Activated CD4-positive, alpha-beta T cell treated with anti-CD3 and anti-CD28 coated beads, Interleukin-2, Interleukin-6, amounts not matched to agents 100 ng/mL and 50 ng/mL, durations not matched to agents 16 hours and 8 hours (primary cell): ENCODE results near the gene LRTM2.

Experiments
- DNase-seq: peaks from one replicate; pipeline ENCODE4 v3.0.0-alpha.2; 2020

Gene LRTM2

DNA sequence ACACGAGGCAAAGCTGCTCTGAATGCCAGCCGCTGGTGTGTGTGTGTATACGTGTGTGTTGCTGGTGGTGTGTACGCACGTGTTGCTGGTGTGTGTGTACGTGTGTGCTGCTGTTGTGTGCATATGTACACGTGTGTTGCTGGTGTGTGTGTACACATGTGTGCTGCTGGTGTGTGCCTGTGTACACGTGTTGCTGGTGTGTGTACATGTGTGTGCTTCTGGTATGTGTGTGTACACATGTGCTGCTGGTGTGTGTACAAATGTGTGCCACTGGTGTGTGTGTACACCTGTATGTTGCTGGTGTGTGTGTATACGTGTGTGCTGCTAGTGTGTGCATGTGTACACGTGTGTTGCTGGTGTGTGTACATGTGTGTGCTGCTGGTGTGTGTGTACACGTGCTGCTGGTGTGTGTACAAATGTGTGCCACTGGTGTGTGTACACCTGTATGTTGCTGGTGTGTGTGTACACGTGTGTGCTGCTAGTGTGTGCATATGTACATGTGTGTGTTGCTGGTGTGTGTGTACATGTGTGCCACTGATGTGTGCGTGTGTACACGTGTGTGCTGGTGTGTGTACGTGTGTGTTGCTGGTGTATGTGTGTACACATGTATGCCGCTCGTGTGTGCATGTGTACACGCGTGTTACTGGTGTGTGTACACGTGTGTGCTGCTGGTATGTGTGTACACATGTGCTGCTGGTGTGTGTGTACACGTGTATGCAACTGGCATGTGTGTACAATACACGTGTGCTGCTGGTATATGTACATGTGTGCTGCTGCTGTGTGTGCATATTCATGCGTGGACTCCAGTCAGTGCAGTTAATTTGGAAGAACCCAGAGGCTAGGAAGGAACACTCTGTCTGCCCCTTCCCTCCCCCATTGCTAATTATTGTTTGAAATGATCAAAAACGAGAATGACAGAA, 50.9 kb downstream of the LRTM2 start:
- no peak for DNase-seq

DNA sequence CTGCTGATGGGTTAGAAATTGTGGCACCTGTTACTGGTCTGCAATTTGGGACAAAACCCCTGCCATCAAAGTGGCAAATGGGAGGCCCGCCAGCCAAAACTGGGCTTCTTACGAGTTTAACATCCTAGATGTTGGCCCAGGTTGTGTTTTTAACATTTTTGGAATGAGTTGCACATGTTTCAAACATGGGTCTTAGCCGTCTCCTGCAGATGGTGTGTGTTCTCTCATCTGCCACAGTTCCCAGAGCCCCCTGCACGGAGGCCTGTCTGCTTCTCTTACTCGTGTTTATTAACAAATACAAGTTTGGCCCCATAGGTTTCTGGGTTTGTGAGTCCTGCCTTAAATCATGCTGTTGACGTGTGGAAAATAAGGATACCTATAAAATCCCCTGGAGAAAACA, 51.6 kb downstream of the LRTM2 start:
- no peak for DNase-seq

DNA sequence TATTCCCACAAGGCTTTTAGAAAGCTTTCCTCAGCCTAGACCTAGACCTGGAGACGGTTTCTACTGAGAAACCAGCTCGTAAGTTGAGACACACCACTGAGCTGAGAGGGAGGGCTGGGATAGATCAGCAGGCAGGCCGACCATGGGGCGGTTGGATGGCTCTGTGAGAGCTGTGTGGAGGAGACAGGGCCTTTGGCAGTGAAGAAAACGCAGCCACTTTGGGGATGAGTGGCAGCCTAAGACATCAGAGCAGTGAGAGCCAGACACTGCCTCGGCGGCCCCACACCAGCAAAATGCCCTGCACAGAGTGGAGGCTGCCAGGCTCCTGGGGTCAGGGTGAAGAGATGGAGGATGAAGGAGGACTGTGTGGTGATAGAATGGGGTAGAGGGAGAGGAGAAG, 52.1 kb downstream of the LRTM2 start:
- DNase-seq: no peak

DNA sequence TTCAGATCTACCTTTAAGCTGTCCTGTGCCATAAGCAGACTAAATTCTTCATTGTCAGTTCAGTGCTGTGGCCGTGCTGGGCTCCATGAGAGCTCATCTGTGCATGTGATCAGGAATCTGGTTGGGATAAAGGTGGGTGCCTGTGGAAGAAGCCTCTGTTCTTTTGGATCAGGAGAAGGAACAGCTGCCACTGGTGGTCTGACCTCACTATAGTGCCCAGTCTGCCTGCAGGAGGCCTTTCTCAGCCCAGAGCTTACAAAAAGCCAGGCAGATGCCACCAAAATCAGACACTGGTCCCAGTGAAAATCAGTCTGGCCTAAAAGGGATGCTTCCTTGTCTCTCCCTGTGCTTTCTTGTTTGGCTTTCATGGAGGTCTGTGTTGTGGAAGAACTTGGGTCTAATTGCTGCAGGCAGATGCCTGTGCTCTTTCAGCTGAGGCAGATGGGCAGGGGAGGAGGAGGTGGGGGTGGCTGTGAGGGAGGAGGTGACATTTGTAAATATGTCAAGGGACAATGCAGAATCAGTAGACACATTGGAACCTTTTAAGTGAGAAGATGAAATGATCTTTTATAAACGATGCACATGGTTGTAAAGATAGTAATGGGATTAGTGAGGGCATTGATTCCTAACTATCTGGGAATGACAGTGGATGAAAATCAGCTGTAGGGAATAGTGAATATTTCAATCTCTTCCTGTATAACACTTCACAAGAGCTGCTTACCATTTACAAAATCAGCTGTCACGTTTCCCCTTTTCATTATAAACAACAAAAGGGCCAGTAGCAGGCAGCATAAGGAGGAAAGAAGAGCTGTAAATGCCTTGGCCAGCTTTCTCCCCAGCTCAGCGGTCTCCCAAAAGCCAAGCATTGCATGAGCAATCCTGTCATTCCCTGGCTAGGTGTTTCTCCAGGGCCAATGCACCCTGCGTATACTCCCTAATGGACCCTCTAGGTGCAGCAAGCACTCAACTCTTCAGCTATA, 53.5 kb downstream of the LRTM2 start:
- DNase-seq: no peak

DNA sequence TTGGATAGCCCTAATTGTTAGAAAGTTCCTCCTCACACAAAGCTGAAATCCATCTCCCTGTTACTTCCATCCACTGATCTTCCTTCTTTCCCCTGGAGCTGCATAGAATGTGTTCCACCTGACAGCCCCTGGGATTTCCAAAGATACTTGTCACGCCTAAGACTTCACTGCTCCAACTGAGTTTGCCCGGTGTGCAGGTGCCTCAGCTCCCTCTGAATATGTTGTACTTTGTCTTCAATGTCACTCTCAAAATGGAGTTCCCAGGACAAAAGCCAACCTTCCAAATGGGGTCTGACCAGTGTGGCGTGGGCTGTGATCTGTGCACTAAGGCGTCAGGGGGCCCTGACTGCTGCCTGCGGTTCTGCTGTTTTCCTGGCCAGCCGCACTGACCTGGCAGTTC, 55.2 kb downstream of the LRTM2 start:
- DNase-seq: no peak

DNA sequence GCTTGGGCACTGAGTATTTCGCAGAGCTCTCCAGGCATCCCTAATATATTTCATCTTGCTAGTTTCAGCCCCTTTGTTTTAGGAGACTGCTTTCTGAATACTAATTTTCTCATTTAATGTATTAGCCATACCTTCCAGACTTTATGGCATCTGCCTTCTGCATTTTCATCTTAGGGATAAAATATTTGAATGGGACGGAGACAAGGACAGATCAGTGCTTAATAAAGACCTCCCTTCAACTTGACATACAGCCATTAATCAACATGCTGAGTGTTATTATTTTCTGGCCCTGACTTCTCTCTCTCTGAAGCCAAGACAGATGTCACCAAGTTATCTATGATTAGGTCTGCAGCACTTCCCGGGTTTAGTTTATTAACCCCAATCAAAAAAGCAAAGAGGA, 55.7 kb downstream of the LRTM2 start:
- no peak for DNase-seq

DNA sequence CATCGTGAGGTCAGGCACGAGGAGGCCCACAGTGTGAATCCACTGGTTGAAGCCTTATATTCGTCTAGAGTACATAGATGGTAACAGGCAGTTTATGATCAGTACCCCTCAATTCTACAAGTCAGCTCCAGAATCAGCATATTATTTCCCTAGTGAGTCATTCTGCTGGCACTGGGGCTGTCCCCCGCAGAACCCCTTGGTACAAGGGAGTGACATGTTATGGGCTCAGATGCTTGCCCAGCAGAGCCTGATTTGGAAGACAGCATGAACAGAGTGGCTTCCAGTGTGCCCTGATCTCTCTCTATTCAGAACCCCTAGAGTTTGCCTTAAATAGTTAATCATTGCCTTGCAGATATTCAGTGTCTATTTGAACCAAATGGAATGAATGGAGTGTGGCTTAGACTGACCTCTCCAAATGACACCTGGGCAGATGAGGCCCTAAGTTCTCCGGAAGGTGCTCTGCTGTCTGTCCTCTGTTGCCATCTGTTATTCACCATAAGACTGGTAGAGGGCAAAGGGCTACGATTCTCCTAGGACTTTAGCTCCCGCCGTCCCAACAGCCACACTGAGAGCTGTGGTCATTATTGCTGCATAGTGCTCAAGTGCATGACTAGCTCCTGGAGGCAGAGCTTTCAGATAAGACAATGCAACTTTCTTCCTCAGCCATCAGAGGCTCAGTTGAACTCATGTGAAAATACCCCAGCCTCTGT, 57.0 kb downstream of the LRTM2 start:
- no peak for DNase-seq

DNA sequence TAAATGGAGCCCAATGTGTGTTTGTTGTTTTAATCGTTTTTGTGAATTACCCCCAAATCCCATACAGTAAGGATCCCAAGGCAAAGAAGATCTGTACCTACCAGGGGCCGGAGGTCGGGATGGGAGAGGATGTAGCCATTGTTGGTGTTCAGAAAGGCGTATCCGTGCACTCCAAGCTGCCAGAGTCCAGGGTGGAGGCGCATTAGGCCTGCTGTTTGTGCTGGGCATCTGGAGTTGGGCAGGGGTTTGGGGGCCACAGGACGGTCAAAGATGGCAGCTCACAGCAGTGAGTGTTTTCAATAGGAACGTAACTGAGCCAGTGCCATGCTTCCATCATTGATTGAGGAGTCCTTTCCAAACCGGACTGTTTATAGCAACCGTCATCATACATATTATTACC, 57.8 kb downstream of the LRTM2 start:
- DNase-seq: no peak

DNA sequence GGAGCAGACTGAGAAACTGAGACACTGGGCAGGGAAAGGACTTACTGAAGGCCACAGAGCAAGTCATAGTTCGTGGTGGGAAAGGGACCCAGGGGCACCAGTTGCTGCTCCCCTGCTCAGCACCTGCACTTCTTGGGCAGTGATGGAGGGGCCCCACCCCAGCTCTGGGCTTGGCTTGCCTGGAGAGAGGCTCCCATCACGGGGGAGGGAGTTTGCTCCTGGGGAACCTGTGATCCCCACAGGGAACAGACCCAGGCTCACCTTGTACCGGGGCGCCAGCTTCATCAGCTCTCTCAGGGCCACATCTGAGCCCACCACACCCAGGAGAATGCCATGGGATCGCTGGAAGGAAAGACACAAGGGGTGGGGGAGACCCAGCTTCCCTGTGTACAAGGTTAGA, 58.3 kb downstream of the LRTM2 start:
- no peak for DNase-seq

DNA sequence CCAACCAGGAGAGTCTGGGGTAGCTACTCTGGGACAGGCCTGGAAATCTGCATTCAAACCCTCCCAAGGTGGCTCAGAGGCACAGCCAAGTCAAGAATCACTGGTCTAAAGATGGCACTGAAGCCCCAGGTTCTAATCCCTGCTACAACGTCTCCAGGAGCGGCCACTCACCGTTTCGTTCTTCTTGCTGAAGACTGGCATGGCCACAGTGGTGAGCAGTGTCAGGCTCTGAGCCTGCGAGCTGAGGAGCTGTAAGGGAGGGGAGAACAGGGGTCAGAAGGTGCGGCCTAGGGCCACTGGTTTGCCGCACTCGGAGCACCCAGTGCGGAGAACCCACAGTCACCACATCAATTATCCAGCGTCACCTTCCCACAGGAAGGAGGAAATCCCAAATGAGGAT, 59.3 kb downstream of the LRTM2 start:
- DNase-seq: no peak

DNA sequence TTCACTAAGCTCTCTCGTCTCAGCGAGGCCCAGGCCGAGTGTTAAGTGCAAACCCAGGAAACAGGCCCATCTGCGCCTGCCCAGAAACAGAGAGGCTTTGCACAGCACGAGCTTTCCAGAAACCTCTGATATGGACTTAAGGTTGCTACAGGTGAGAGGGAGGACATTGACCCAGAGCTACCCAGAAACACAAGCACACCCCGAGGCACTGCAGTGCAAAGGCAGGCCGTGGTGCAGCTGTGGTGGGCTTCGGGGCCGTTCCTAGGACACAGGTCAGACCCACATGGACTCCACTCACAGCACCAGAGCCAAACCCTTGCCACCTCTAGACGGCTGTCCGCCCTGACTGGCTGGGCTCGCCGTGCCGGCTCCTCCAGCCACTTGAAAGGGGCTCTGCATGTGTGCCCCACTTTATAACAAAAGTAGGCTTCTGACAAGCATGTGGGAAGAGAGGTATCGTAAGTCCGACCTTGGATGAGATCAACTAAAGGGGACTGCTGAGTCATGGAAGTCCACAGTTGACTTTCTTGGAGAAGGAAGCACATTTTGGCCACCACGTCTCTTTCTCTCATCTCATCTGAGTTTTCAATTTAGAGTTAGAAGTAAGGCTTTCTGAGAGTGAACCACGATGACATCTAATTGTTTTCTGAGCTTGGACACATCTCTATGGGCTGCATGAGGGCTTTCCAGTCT, 59.9 kb downstream of the LRTM2 start:
- no peak for DNase-seq

DNA sequence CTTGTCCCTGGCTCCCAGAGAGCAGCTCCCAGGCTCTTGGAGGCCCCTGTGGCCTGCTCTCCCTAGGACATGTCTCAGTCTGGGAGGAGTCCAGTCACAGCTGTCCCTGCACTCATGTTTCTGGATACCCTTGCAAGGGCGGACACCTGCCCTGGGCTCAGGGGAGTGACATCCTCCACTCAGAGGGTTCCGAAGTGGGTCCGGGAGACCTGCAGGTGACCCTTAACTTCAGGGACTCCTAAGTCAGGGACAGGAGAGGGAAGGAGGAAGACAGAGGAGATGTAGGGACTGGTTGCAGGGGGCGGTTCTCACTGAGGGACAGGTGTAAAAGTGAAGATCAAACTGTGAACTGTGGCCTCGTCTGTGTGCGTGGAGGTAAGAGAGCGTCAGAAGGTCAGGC, 60.5 kb downstream of the LRTM2 start:
- DNase-seq: no peak

DNA sequence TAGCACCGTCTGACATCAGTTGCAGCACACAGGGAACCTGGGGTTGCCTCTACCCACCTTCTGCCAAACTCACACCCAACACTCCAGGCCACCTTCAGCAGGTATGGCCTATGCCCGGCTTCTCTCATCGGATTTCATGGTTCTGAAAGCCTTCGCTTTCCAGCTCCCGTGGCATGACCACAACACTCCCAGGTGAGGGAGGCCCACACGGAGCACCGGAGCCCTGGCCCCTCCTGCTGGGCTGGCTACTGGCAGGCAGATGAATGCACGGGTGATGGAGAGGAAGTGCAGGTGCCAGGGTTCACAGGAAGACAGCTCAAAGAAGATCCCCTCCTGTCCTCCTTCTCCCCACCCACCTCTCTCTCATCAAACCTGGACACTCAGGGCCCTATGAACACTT, 60.9 kb downstream of the LRTM2 start:
- DNase-seq: no peak

DNA sequence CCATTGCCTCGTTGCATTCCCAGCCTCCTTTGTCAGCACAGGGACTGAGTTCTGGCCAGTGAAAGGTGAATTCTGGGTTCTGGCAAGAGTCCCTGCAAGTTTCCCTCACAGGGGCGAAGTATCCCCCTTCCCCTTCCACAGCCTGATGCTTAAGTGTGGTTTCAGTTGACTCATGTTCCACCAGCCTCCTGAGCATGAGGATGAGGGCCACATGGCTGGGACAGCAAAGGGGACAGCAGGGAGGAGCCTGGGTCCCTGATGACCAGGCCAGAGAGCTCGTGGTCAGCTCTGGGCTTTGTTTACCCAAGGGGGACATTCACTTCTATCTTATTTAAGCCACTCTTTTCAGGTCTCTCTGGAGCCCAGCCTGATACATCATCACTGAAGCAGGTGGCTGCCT, 61.6 kb downstream of the LRTM2 start:
- no peak for DNase-seq

DNA sequence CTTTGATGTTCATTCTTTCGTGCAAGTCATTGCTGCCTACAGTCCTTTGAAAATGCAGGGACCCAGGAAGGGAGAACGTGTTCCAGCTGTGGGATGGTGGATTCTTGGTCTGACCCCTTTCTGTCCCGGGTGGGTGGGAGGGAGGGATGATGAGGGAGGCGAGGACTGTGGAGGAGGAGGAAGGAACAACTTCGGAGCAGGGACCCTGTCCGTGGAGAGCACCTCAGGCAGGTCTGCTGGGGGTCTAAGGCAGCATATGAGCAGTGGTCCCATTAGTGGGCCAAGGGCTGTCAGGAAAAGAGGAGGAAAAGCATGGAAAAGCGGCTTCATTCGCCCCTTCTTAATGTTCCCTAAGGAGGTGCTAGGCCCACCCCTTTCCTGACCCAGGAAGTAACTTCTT, 62.0 kb downstream of the LRTM2 start:
- DNase-seq: no peak

DNA sequence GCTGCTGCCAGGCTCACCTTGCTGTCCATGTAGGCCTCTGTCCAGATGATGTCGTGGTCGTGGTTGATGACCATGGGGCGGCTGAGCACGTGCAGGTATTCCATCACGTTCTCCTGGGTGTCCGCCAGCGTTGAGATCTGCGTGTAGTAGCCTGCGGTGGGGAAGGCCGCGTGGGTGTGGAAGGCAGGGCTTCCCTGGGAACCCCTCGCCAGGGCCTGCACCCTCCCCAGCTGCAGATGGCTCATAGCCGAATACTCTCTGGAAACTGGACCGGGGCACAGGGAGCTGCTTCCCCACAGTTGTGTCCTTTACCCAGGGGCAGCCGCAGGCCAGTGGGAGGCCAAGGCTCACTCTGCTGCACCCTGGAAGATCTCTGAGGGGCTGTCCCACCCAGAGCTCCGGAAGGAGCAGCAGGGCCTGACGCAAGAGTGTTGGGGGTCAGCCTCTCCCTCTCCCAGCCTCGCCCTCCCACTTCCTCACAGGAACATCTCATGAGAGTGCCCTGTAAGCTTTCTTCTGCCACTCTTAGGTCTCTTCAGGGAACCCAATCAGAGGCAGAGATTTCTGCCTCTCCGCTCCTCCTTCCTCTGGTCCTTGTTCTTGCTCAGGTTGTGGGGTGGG, 62.6 kb downstream of the LRTM2 start:
- no peak for DNase-seq

DNA sequence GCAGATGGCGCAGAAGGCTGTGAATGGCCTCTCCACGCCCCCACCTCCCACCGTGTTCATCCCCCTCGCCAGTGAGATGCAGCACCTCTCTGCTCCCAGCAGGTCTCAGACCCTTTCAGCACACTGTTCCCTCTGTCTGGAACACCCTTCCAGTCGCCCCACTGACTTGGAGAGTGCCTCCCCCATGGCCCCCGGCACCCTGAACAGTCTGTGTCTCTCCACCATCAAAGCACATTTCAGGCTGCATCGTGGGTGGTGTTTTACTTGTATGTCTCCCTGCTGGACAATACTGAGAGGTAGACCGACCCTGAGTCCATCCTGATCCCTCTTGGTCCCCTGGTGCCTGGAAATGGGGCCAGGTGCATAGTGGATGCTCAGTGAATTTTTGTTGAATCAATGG, 63.1 kb downstream of the LRTM2 start:
- no peak for DNase-seq

DNA sequence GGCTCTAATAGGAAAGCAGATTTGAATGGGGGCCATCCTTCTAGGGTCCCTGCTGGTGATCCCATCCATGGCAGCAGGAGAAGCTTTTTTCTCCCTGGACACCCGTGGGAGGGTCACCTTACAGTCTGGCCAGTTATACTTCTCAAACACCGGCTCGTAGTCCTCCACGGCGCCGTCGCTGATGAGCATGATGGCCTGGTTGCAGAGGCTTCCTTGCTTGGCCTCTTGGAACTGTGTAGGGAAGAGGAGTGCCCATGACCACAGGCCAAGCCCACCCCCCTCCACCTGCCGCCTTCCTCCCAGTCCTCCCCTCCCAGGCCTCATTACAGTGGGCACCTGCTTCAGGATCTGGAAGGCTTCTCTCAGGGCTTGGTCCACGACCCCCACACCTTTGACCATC, 64.3 kb downstream of the LRTM2 start:
- no peak for DNase-seq

DNA sequence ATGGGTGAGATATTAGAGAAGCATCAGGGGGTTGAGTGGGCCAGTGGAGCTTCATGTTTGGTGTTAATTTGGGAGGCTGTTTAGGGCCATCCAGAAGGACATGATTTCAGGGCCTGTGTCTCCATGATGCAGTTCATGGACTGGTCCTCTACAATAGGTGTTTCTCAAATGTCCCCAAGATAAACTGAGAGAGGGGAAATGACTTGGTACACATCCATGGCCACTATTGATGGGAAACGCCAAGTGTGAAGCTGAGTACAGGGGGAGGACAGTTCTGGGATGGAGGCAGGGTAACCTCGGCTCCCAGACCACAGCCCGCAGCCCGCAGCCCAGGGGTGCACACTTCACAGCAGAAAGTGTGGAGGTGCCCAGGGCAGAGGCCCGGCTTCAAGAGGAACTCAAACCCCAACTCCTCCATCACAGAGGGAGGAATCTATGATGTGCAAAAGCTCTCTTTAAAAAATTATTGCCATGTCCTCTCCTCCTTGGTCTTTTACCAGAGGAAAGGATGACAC, 64.8 kb downstream of the LRTM2 start:
- DNase-seq: no peak

DNA sequence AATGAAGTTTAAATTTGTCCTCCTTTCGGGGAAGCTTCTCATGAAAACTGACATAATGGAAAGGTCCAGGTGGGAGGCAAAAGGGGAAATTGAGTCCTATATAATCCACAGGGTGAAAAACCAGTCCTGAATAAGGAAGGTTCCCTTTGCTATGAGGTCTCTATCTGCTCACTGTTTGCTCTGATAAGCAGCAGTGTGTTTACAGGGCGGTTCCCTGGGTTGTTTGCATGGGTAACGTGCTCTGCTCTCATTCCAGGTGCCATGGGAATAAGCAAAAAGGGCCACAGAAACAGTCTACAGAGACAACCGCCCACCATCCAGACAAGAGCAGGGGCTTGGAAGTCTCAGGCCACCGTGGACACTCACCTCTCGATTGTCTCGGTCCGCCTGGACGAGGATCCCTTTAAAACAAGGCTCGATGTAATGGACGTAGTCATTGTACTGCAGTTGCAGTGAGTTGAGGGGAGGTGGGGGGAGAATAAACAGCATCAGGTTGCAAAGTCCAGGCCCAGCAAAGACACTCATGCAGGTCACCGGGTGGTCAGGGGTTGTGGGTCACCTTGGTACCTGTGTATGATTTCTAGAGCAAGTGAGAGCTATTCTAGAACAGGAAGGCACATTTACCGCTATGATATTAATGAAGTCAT, 65.4 kb downstream of the LRTM2 start:
- DNase-seq: no peak
